GM19351 (cell line): ENCODE measurements around the gene SEMA5B.

Source experiments
- ATAC-seq: cut with Tn5 transposase; IDR thresholded peaks from one replicate; pipeline ENCODE4 v1.9.1; 2021; ENCODE audit warnings: mild to moderate bottlenecking, moderate library complexity; ENCODE audit not compliant: unreplicated experiment

SEMA5B gene

DNA sequence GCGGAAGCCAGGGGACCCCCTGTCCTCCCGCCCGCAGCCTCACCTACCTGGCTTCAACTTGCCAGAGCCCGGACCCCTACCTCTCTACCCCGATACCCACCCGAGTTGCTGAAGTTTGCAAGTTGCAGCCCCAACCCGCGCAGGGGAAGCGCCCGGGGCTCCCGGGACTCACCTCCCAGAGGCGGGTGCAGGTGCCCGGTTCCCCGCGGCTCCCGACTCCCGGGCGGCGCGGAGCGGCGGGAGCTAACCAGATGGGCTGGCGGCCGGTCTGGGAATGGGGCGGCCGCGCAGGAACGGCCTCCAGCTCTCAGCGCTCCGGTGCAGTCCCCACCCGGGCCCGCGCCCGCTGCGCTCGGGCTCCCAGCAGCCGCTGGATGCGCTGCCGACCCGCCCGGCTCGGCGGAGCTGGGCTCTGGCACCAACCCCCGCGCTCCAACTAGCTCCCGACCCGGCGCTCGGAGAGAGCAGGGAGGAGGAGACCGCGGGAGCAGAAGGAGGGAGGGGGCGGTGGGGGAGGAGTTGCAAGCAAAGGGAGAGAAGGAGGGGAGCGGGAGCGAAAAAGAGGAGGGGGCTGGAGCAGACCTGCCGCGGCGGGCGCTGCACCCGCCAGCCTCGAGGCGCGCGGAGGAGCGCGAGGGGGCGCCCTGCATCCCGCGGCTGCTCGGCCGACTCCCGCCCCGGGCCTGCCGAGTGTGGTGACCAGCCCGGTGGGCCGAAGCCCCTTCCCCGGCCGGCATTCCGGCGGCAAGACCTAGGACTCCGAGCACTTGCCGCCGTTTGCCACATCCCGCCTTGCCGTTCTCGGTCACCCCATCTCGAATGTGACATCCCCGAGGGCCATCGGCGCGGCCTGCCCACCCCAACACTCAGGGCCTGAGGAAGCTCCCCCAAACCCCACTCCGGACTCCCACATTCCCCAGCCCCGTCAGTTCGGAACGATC, at the start of gene SEMA5B:
SEMA5B (minus strand) TSS at position 472 of the 941 bp plus-strand sequence. CDS start 66,500 bp downstream, outside the sequence.
- no peak for ATAC-seq

GRCh38 chr3:123076496-123077418, 49.2 kb upstream of the SEMA5B start:
- no peak for ATAC-seq

- no peak for ATAC-seq
These were observed 48.5 kb upstream of the SEMA5B start for GRCh38 chr3:123076112-123076495.

GRCh38 chr3:123075359-123075758, 47.8 kb upstream of the SEMA5B start:
- ATAC-seq, result no peak

- ATAC-seq, result no peak
These were observed 45.0 kb upstream of the SEMA5B start for GRCh38 chr3:123072564-123072963.

- ATAC-seq, result no peak
These were observed 44.6 kb upstream of the SEMA5B start for GRCh38 chr3:123072152-123072551.

- no peak for ATAC-seq
These were observed 44.0 kb upstream of the SEMA5B start for GRCh38 chr3:123071581-123071980.

- no peak for ATAC-seq
These were observed 43.6 kb upstream of the SEMA5B start for GRCh38 chr3:123071146-123071545.

DNA sequence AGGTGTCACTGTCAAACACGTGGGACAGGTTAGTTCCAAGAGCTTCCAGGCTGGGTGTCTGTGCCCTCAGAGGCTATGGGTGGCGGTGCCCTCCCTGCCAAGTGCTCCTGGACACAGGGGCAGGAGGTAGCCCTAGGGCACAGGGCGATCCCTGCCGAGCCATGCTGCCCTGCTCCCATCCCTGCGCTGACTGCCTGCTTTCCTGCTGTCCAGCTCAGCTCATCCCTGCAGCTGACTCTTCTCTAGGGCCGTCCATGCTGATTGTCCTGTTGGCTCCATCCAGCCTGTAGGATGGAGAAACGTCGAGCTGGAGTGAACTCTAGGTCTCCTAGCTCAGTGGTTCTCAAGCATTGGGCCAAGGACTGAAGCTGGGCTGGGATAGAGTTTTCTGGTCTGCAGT, 42.9 kb upstream of the SEMA5B start:
- ATAC-seq, result no peak

- no peak for ATAC-seq
These were observed 41.2 kb upstream of the SEMA5B start for GRCh38 chr3:123068601-123069381.

GRCh38 chr3:123067689-123068600, 40.4 kb upstream of the SEMA5B start:
- ATAC-seq, result peak; percentile 44

DNA sequence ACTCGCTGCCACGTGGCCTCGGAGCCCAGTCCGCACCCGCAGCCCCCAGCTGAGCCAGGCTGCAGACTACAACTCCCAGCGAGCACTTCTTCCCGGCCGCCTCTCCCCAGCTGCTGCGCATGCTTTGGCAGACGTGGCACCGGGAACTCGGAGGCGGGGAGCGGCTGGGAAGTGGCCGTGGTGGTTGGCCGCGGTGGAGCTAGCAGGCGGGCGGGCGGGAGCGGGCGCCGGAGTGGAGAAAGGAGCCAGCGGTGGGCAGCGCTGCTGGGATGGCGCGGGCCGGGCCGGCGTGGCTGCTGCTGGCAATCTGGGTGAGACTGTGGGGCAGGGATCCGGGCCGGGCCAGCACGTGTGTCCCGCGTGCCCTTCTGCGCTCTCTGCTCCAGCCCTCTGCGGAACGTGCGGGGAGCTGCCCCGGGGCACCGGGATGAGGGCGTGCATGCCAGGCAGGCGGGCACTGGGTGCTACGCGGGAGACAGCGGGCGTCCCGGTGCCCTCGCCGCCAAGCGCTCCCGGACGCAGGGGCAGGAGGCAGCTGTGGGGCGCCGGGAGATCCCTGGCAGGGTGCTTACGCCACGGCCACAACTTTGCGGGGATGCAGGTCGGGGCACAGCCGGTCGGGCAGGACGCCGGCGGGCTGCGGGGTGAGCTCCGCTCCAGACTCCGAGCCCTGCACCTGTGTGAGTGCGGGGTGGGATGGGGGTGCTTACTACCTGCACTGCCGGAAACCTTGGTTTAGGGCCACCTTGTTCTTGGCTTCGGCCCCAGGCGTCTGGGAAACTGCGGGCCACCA, 39.5 kb upstream of the SEMA5B start, which contains the start of gene PDIA5:
PDIA5 (plus strand) TSS at position 130 of the 793 bp plus-strand sequence; CDS start at position 270, 140 bp downstream.
- peak; percentile 83 for ATAC-seq

DNA sequence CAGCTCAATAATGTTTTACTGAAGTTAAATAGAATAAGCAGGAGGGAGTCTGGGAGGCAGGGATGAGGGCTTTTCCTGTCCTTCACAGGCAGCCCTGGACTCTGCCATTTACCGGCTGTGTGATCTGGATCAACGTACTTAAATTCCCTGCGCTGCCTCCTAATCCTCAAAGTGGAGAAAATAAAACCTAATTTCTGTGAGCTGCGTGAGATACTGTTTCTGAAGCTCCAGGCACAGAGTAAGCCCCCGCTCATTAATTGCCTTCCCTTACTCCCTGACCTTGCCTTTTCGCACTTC, 39.0 kb upstream of the SEMA5B start:
- ATAC-seq, result no peak

- ATAC-seq, result no peak
These were observed 37.4 kb upstream of the SEMA5B start for GRCh38 chr3:123064914-123065313.

- no peak for ATAC-seq
These were observed 36.9 kb upstream of the SEMA5B start for GRCh38 chr3:123064506-123064905.

- ATAC-seq, result no peak
These were observed 35.5 kb upstream of the SEMA5B start for GRCh38 chr3:123063034-123063433.

DNA sequence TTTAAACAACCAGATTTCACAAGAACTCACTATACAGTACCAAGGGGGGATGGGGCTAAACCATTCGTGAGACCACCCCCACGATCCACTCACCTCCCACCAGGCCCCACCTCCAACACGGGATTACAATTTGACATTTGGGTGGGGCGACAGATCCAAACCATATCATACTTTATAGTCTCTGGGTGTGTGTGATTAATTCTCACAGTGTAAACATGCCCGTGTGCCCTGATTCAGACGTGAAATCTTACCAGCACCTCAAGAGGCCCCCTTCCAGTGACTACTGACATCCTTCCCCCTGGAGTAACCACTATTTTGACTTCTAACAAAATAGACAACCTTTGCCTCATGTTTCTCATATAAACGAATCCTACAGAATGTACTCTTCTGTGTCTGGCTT, 34.3 kb upstream of the SEMA5B start:
- no peak for ATAC-seq

- no peak for ATAC-seq
These were observed 32.5 kb upstream of the SEMA5B start for GRCh38 chr3:123060054-123060453.

DNA sequence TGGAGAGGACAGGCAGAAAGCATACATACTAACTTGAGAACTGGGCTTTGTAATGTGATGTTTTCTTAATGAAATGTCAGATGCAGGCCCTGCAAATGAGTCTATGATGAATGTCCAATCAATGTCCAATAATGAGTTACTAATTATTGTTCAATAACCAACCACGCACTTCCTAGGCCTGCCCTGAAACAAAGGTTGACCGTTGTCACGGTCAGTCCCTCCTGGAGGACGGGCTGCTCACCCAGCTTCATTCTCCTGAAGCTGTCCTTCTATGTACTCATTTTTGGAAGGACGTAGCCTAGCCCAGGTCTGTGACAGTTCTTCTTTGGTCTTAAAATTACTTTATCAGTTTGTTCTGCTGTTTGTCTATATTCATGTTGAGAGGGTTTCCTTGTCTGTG, 30.9 kb upstream of the SEMA5B start:
- ATAC-seq, result no peak
